ENCODE results near the gene TNFRSF12A. TPM values are rescaled to one million over a fixed set of nuclear protein-coding genes. Genes with fewer than 3 reads are reported as not detected.
A peak's percentile ranks its signal among the peaks of the same experiment; 100 is the strongest.

Gene TNFRSF12A
- total RNA-seq, 4 donors from 2014 or later, result 20.9 to 140 (median 57.5) TPM

DNA sequence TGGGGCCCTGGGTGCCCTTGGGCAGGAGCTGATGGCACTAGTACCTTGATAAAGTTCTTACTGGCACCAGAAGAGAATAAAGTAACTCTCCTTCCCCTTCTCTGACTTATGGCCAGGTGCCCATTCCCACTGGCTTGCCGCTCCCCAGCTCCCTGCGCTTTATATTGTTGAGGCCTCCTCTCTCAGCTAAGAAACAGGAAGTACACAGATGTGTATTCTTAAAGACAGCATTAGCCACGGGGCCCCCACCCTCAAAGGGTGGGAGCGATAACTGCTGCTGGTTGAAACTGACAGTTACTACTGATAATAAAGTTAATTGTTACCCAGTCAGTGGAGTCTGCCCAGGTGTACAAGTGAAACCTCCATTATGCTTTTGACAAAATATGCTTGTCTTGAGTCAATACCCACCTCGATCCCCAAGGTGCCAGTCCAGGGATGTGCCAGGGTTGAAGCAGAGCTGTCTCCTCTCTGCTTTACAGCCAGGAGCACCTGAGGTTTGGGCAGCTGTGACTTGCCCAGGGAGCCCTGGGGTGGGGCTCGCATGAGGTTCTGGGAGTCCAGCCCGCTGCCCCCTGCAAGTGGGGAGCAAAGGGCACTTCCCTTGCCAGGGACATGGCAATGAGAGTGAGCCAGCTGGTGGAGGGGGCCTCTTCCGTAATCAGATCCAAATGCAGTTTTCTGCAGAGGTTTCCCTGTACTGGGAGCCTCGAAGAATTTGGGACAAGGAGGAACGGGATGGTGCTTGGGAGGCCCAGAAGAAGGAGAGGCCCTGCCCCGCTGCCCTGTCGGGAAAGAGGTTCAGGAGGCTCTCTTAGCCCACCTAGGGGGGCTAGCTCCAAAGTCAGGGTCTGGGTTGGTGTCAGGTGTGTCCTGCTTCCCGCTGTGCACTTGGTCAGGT, 12.9 kb upstream of the TNFRSF12A start:
- Histone ChIP-seq H3K27me3 (peaks cover 0 to 84% (median 17%) of the 10 kb centered on the region in 4 donors), H3K9me3 (no peaks in the 10 kb centered on the region), H3K4me1 (peaks cover 3 to 18% (median 12%) of the 10 kb centered on the region in 4 donors), H3K4me3 (peak overlapping the region in 1 of 4 donors; percentile 16), H3K36me3 (no peaks in the 10 kb centered on the region), H3K27ac (replicated peaks in 1 of 4) (no peak overlapping the region)
- WGBS, result 53% methylated on average over 10 of the region's 13 CpGs
- no peak for TF ChIP-seq EP300 (IDR thresholded peaks at IDR 0.05)
- TF ChIP-seq CTCF (IDR thresholded peaks at IDR 0.05), result no peak
- no peak for TF ChIP-seq POLR2AphosphoS5 (IDR thresholded peaks at IDR 0.05)
- no peak for TF ChIP-seq POLR2A (IDR thresholded peaks at IDR 0.05; ENCODE audit: low read depth)
- no peak for DNase-seq (ENCODE audit: extremely low spot score)
- intact Hi-C loops (cut with DNase I), result no loop called here

GRCh38 chr16:3007957-3008689, 12.0 kb upstream of the TNFRSF12A start:
- no peak for DNase-seq (ENCODE audit: extremely low spot score)
- TF ChIP-seq EP300 (IDR thresholded peaks at IDR 0.05) (no peak), POLR2A (IDR thresholded peaks at IDR 0.05; ENCODE audit: low read depth) (no peak), POLR2AphosphoS5 (IDR thresholded peaks at IDR 0.05) (no peak), CTCF (IDR thresholded peaks at IDR 0.05) (no peak)
- H3K4me3 ChIP-seq, result peak overlapping the region in 1 of 4 donors; percentile 16
- no peak overlapping the region for H3K27ac ChIP-seq (replicated peaks in 1 of 4)
- WGBS, result 29% methylated on average over 13 of the region's 17 CpGs
- H3K27me3 ChIP-seq, result peaks cover 0 to 86% (median 23%) of the 10 kb centered on the region in 4 donors
- H3K4me1 ChIP-seq, result peaks cover 3 to 18% (median 12%) of the 10 kb centered on the region in 4 donors
- H3K36me3 ChIP-seq, result no peaks in the 10 kb centered on the region
- no peaks in the 10 kb centered on the region for H3K9me3 ChIP-seq
- intact Hi-C loops (cut with DNase I), result no loop called here

GRCh38 chr16:3008690-3009037, 11.5 kb upstream of the TNFRSF12A start:
- no peak overlapping the region for H3K27ac ChIP-seq (replicated peaks in 1 of 4)
- 60% methylated on average over 4 of the region's 4 CpGs for WGBS
- H3K4me3 ChIP-seq, result no peak overlapping the region
- peaks cover 3 to 15% (median 9%) of the 10 kb centered on the region in 4 donors for H3K4me1 ChIP-seq
- peaks cover 0 to 89% (median 23%) of the 10 kb centered on the region in 4 donors for H3K27me3 ChIP-seq
- TF ChIP-seq POLR2A (IDR thresholded peaks at IDR 0.05; ENCODE audit: low read depth) (no peak), POLR2AphosphoS5 (IDR thresholded peaks at IDR 0.05) (no peak), EP300 (IDR thresholded peaks at IDR 0.05) (no peak), CTCF (IDR thresholded peaks at IDR 0.05) (no peak)
- no peaks in the 10 kb centered on the region for H3K36me3 ChIP-seq
- H3K9me3 ChIP-seq, result no peaks in the 10 kb centered on the region
- intact Hi-C loops (cut with DNase I), result no loop called here
- DNase-seq (ENCODE audit: extremely low spot score), result no peak

GRCh38 chr16:3009568-3010390, 10.4 kb upstream of the TNFRSF12A start:
- TF ChIP-seq POLR2AphosphoS5 (IDR thresholded peaks at IDR 0.05) (no peak), POLR2A (IDR thresholded peaks at IDR 0.05; ENCODE audit: low read depth) (no peak)
- Histone ChIP-seq H3K4me3 (no peak overlapping the region), H3K27ac (replicated peaks in 1 of 4) (no peak overlapping the region), H3K36me3 (no peaks in the 10 kb centered on the region), H3K9me3 (no peaks in the 10 kb centered on the region), H3K27me3 (peaks cover 0 to 97% (median 22%) of the 10 kb centered on the region in 4 donors), H3K4me1 (peaks cover 3 to 10% (median 4%) of the 10 kb centered on the region in 4 donors)
- intact Hi-C loops (cut with DNase I), result no loop called here
- no peak for DNase-seq (ENCODE audit: extremely low spot score)
- WGBS, result 56% methylated on average over 21 of the region's 21 CpGs

Data from esophagus muscularis mucosa (tissue), 4 donors.